C4-2B (cell line): ENCODE results near the gene ZNF598.

Source experiments
- CTCF ChIP-seq: fragments of 450-650 bp; conservative IDR thresholded peaks from 2 replicates; pipeline ENCODE4 v1.5.1; 2017; ENCODE audit warnings: mild to moderate bottlenecking
- ZFX ChIP-seq: fragments of 450-650 bp; IDR thresholded peaks from 2 replicates; pipeline ENCODE4 v1.6.1; 2017

GRCh38 chr16:1953734-1954133, 55.9 kb downstream of the ZNF598 start:
- no peak for TF ChIP-seq CTCF
- TF ChIP-seq ZFX = no peak
